Peyer's patch (tissue), 4 donors: ENCODE measurements around the gene RAB31. TPM values are rescaled to one million over a fixed set of nuclear protein-coding genes. Genes with fewer than 3 reads are reported as not detected.

Source experiments
- DNase-seq, 3 donors: peaks; one replicate each; pipeline ENCODE4 v3.0.0-alpha.2; 2017 to 2019
- H3K27ac ChIP-seq, 4 donors: fragments of 200-600 bp; sonication (generic); one replicate each; pipeline ENCODE4 v1.5.1; 2016 to 2019
- H3K27me3 ChIP-seq, 2 donors: fragments of 200-600 bp; sonication (generic); one replicate each; pipeline ENCODE4 v1.5.1; 2019
- H3K36me3 ChIP-seq, 3 donors: fragments of 200-600 bp; sonication (generic); one replicate each; pipeline ENCODE4 v1.5.1; 2016 to 2019
- H3K4me1 ChIP-seq, 4 donors: fragments of 200-600 bp; sonication (generic); one replicate each; pipeline ENCODE4 v1.5.1; 2016 to 2019
- H3K4me3 ChIP-seq, 4 donors: fragments of 200-600 bp; sonication (generic); 1 replicate in 3 of 4; 2 replicates in 1 of 4; pipeline ENCODE4 v1.5.1; 2016 to 2019; ENCODE audit warnings: mild to moderate bottlenecking in 1 of 4
- H3K9me3 ChIP-seq, 4 donors: fragments of 200-600 bp; sonication (generic); one replicate each; pipeline ENCODE4 v1.5.1; 2016 to 2019; ENCODE audit warnings: mild to moderate bottlenecking in 1 of 4
- POLR2A ChIP-seq, 2 donors: fragments of 450-650 bp; IDR thresholded peaks; one replicate each; pipeline ENCODE4 v1.5.1; 2017; ENCODE audit warnings: antibody characterized with exemption in 2 of 2, mild to moderate bottlenecking in 2 of 2, moderate library complexity in 2 of 2
- total RNA-seq, 4 donors: library from RNA; depleted of rRNA; stranded (reverse); fragments of >200 nt; gene quantifications; one replicate each; pipeline ENCODE4 v1.1.0, GENCODE V29; 2016
- TF ChIP-seq, protein P1 (sequence below), 6 experiments: fragments of 450-650 bp in 4 of 6; fragments of 200-600 bp in 2 of 6; sonication (generic) in 1 of 6; IDR thresholded peaks; one replicate each; pipeline ENCODE4 v1.5.1; 2017 to 2019; ENCODE audit warnings: antibody characterized with exemption in 6 of 6, mild to moderate bottlenecking in 3 of 6, moderate library complexity in 1 of 6

The RAB31 gene
- total RNA-seq, 4 donors from 2014 or later = 6.2 to 66.8 (median 17.7) TPM

DNA sequence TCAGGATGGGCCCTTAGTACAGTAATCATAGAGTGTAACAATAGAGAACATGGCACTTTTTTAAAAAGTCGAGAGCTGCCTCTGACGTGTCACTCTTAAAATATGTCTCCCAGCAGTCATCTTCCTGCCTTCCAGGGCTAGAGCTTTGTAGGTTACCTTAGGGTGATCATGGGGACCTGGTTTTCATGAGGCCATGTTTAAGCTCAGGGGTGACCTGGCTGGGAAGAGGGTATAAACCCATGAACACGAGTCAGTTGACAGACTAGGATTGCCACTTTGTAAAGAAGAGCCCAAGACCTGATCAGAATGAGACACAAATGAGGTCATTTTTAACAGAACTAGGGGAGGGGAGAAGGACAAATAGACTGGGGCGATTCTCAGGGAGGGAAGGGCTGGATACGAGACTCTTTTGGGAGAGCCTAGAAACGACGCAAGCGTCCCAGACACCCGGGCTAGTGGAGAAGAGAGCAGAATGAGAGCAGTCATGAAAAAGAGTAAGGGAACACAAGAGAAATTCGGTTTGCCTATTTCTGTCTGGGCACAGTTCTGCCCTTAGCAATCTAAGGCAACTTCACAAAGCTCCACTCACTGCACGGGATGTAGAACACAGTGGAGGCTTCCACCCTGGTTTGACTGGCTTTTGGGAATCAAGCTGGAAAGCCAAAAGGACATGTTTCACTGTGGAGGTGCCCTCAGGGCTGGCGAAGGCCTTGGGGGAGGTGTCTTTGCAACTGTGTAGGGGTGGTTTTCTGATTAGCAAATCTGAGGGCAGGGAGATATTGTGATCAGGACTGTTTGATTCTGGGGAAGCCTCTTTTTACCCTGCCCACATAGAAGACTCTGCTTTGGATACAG is 1.8 kb upstream of the RAB31 start:
- no peak overlapping the region for H3K4me3 ChIP-seq
- no peaks in the 10 kb centered on the region for H3K9me3 ChIP-seq
- peaks cover 0 to 11% of the 10 kb centered on the region in 2 donors for H3K27me3 ChIP-seq
- TF ChIP-seq, protein P1, sequence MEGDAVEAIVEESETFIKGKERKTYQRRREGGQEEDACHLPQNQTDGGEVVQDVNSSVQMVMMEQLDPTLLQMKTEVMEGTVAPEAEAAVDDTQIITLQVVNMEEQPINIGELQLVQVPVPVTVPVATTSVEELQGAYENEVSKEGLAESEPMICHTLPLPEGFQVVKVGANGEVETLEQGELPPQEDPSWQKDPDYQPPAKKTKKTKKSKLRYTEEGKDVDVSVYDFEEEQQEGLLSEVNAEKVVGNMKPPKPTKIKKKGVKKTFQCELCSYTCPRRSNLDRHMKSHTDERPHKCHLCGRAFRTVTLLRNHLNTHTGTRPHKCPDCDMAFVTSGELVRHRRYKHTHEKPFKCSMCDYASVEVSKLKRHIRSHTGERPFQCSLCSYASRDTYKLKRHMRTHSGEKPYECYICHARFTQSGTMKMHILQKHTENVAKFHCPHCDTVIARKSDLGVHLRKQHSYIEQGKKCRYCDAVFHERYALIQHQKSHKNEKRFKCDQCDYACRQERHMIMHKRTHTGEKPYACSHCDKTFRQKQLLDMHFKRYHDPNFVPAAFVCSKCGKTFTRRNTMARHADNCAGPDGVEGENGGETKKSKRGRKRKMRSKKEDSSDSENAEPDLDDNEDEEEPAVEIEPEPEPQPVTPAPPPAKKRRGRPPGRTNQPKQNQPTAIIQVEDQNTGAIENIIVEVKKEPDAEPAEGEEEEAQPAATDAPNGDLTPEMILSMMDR (IDR thresholded peaks at IDR 0.05) = no peak
- no peak for TF ChIP-seq POLR2A (IDR thresholded peaks at IDR 0.05)
- H3K27ac ChIP-seq = peak overlapping the region in 2 of 4 donors; percentile 89 to 91
- no peak for DNase-seq
- H3K36me3 ChIP-seq = no peaks in the 10 kb centered on the region
- peaks cover 0 to 13% (median 4%) of the 10 kb centered on the region in 4 donors for H3K4me1 ChIP-seq

DNA sequence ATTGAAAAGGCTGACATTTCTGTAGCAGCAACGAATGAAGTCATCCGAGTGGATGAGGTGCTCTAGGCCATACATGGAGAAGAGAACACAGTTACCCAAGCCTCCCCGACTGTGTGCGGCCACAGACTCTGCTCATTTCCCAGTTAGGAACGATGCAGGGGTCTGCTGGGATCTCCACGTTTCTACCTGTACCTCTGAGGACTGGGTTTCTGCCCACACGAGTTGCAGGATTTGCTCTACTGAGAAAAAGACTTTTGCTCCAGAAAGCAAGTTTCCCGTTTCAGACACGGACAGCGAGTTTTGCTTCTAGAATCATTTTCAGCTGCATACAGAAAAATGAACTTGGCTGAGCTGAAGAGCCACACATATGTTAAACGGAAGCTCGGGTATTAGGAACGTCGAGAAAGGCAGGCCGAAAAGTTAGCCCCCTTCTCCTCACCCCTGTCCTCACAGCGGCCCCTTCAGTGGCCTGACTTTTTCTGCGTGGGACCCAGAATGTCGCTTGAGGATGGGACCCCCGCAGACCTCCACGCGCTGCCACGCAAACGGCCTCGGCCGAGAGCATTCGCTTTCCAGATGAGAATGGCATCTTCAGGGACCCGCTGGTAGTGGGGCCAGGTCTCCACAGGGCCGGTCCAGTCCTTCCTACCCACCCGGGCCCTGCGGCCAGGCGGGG is 582 bp upstream of the RAB31 start:
- H3K4me3 ChIP-seq = peak overlapping the region; percentile 66 to 81 (median 75)
- DNase-seq = no peak
- H3K27me3 ChIP-seq = peaks cover 0 to 11% of the 10 kb centered on the region in 2 donors

DNA sequence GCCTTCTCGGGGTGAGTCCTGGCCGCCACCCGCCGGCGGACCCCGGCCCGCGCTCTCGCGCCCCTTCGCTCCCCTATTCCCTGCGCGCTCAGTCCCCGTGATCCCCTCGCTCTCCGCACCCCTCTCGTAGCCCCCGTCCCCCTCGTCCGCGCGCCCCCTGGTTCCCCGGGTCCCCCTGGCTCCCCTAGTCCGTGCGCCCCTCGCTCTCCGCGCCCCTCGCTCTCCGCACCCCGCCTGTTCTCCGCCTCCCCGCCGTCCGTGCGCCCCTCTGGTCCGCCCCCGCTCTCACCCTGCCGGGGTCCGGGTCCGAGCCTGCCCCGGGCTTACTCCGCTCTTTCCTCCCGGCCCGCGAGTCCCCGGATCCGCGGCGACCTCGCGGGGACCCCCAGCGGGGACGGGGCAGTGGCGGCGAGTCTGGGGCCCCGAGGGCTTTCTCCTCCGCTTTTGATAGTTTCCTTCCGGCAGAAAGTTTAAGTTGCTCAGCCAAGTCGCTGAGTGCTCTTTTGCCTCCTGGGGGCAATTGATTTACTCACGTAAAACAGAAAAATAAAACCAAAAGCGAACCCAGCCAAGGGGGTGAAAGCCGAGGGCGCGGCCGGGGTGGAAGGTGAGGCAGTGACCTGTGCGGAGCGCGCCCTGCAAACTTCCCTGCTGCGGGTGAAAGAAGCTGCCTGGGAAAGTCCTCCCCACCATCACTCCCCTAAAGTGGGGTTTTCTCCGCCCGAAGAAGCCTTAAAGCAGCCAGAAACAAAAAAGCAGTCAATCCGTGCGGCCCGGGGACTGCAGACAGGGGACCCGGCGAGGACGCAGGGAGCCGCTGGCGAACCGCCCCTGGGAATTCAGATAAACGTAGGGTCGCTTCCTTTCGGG is 568 bp downstream of the RAB31 start:
- DNase-seq = peak in 2 of 3 donors; percentile 29 to 55
- TF ChIP-seq POLR2A (IDR thresholded peaks at IDR 0.05) = no peak
- TF ChIP-seq, protein P1 (IDR thresholded peaks at IDR 0.05) = no peak
- peaks cover 0 to 13% (median 4%) of the 10 kb centered on the region in 4 donors for H3K4me1 ChIP-seq
- H3K27ac ChIP-seq = peak overlapping the region; percentile 88 to 91 (median 90)
- no peaks in the 10 kb centered on the region for H3K36me3 ChIP-seq
- H3K9me3 ChIP-seq = no peaks in the 10 kb centered on the region
- H3K4me3 ChIP-seq = peak overlapping the region; percentile 66 to 81 (median 75)
- H3K27me3 ChIP-seq = peaks cover 0 to 11% of the 10 kb centered on the region in 2 donors

More for the DNA sequence above, 582 bp upstream of the RAB31 start:
- no peaks in the 10 kb centered on the region for H3K36me3 ChIP-seq
- peaks cover 0 to 13% (median 4%) of the 10 kb centered on the region in 4 donors for H3K4me1 ChIP-seq
- peak overlapping the region; percentile 88 to 91 (median 90) for H3K27ac ChIP-seq
- no peak for TF ChIP-seq POLR2A (IDR thresholded peaks at IDR 0.05)
- TF ChIP-seq, protein P1 (IDR thresholded peaks at IDR 0.05) = no peak
- H3K9me3 ChIP-seq = no peaks in the 10 kb centered on the region

DNA sequence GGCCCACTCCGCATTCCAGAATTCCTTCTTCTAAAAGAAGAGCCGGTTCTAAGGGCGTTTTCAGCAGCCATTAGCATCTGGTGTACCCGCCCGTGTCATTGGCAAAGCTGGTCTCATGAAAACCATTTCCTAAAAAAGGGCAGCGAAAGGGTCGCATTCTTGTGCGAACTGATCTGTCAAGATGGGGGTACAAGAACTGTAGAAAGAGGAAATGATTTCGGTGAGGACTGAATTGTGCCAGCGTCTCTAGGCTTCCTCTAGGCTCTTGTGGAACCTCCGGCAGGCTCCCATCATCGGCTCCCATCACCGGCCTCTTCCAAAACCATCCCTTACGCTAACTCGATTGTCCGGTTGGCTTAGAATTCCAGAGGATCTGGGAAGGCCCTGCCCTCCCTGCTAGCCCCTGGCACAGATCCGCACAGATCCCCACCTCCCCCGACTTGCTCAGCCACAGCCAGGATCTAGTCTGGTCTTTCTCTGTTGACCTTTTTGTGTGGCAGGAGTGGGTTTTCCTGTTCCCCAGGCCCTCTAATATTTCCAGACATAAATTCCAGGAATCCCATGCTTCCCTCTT is 1.3 kb downstream of the RAB31 start:
- Histone ChIP-seq H3K36me3 (no peaks in the 10 kb centered on the region), H3K9me3 (no peaks in the 10 kb centered on the region), H3K27me3 (peaks cover 0 to 11% of the 10 kb centered on the region in 2 donors), H3K27ac (peak overlapping the region; percentile 88 to 91 (median 90)), H3K4me3 (peak overlapping the region; percentile 66 to 81 (median 75)), H3K4me1 (peaks cover 0 to 13% (median 4%) of the 10 kb centered on the region in 4 donors)
- TF ChIP-seq, protein P1 (IDR thresholded peaks at IDR 0.05) = no peak
- no peak for DNase-seq

DNA sequence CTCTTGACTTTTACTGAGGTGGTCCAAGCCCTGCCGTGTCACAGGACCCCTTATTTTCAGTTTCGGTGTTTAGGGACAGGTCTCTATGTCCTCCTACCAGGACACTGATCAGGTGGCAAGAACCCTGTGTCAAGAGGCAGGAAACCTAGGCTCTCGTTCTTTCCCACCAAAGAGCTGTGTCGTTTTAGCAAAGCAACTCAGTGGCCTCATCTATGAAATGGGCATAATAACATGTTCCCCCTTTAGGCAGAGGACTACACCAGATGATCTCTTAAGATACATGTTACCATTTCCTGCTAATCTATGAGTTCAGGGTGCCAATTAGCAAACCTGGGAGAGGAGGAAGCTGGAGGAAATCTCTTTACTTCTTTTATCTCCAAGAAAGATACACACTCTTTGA is 1.9 kb downstream of the RAB31 start:
- H3K27ac ChIP-seq = peak overlapping the region in 3 of 4 donors; percentile 88 to 91 (median 89)
- H3K4me1 ChIP-seq = peaks cover 0 to 10% (median 4%) of the 10 kb centered on the region in 4 donors
- TF ChIP-seq, protein P1 (IDR thresholded peaks at IDR 0.05) = no peak
- no peak for TF ChIP-seq POLR2A (IDR thresholded peaks at IDR 0.05)
- H3K36me3 ChIP-seq = no peaks in the 10 kb centered on the region
- no peak for DNase-seq
- H3K4me3 ChIP-seq = peak overlapping the region; percentile 66 to 81 (median 75)
- H3K9me3 ChIP-seq = no peaks in the 10 kb centered on the region
- H3K27me3 ChIP-seq = peaks cover 0 to 11% of the 10 kb centered on the region in 2 donors
